Spinal cord (tissue), 10 donors: ENCODE measurements around the gene PCBP2. TPM values are rescaled to one million over a fixed set of nuclear protein-coding genes. Genes with fewer than 3 reads are reported as not detected.

Experiments
- DNase-seq, 6 donors: peaks; one replicate each; pipeline versions ENCODE4 v3.0.0 to v3.0.0-alpha.2; 2013 to 2015; ENCODE audit warnings: low spot score in 6 of 6, low read depth in 4 of 6
- H3K27ac ChIP-seq: one replicate; pipeline ENCODE4 v1.5.1; 2013; ENCODE audit warnings: low read depth, low read length, control low read depth
- H3K27me3 ChIP-seq: one replicate; pipeline ENCODE4 v1.6.1; 2013; ENCODE audit warnings: low read length; ENCODE audit not compliant: control insufficient read depth, insufficient read depth
- H3K36me3 ChIP-seq: one replicate; pipeline ENCODE4 v1.6.1; 2013; ENCODE audit warnings: low read length; ENCODE audit not compliant: control insufficient read depth, insufficient read depth
- H3K4me1 ChIP-seq: one replicate; pipeline ENCODE4 v1.6.1; 2013; ENCODE audit warnings: low read length; ENCODE audit not compliant: control insufficient read depth, insufficient read depth
- H3K4me3 ChIP-seq: one replicate; pipeline ENCODE4 v1.5.1; 2013; ENCODE audit warnings: low read depth, low read length, control low read depth
- H3K9me3 ChIP-seq: one replicate; pipeline ENCODE4 v1.6.1; 2013; ENCODE audit warnings: low read length; ENCODE audit not compliant: control insufficient read depth, insufficient read depth
- WGBS: methylation state at CpG from one replicate; pipeline ENCODE4 v1.1.5; 2013; ENCODE audit warnings: missing lambda C conversion rate; ENCODE audit not compliant: insufficient coverage; 5-methylcytosine and 5-hydroxymethylcytosine counted together
- polyA plus RNA-seq, 2 donors: library from polyadenylated mRNA; unstranded; fragments of 120-200 nt; gene quantifications; one replicate each; pipeline ENCODE4 v1.2.1, GENCODE V29; 2013; ENCODE audit not compliant: insufficient read length in 2 of 2
- total RNA-seq, 2 donors: library from RNA; depleted of rRNA in 1 of 2; stranded (reverse); fragments of 120-200 nt in 1 of 2; fragments of >200 nt in 1 of 2; gene quantifications; one replicate each; pipeline versions ENCODE4 v1.2.3 to v1.2.4, GENCODE V29; 2013 to 2014
- donor health status: healthy.

PCBP2 gene
- total and polyA plus RNA-seq, 4 donors: 287 to 700 (median 525) TPM

- no peaks in the 10 kb centered on the region for H3K27me3 ChIP-seq
- H3K4me1 ChIP-seq: peaks cover 6% of the 10 kb centered on the region
- H3K36me3 ChIP-seq: peaks cover 61% of the 10 kb centered on the region
- H3K27ac ChIP-seq: no peak overlapping the region
- WGBS: 90% methylated on average over 17 of the region's 17 CpGs
- no peak overlapping the region for H3K4me3 ChIP-seq
- no peak for DNase-seq
- H3K9me3 ChIP-seq: no peaks in the 10 kb centered on the region
These were observed 35.0 kb downstream of the PCBP2 start for GRCh38 chr12:53486736-53487487.

- H3K4me3 ChIP-seq: no peak overlapping the region
- no peak for DNase-seq
- peaks cover 38% of the 10 kb centered on the region for H3K36me3 ChIP-seq
- peaks cover 24% of the 10 kb centered on the region for H3K4me1 ChIP-seq
- no peak overlapping the region for H3K27ac ChIP-seq
- no peaks in the 10 kb centered on the region for H3K9me3 ChIP-seq
- no peaks in the 10 kb centered on the region for H3K27me3 ChIP-seq
- WGBS: 69% methylated on average over 2 of the region's 5 CpGs
These were observed 37.5 kb downstream of the PCBP2 start for GRCh38 chr12:53489242-53489864.

DNA sequence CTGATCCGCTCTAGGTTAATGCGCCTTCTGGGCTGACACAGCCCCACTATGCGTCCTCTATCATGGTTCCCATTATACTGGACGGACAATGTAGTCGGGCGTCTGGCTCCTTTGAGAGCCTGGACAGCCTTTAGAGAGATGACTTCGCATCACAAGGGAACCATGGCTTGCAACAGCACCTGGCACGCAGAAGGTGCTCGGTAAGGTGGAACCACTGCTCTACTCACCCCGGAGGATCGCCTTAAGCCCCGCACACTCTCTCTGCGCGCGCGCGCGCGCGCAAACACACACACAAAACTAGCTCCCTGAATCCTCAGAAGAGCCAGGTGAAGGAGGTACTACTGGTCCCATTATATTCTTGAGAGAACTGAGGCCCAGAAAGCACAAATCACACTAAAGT, 40.3 kb downstream of the PCBP2 start:
- peak in 1 of 6 donors; percentile 47 for DNase-seq
- peak overlapping the region; percentile 83 for H3K4me3 ChIP-seq
- peak overlapping the region; percentile 98 for H3K27ac ChIP-seq
- no peaks in the 10 kb centered on the region for H3K27me3 ChIP-seq
- H3K36me3 ChIP-seq: peaks cover 13% of the 10 kb centered on the region
- peaks cover 29% of the 10 kb centered on the region for H3K4me1 ChIP-seq
- H3K9me3 ChIP-seq: no peaks in the 10 kb centered on the region
- 31% methylated on average over 10 of the region's 20 CpGs for WGBS

DNA sequence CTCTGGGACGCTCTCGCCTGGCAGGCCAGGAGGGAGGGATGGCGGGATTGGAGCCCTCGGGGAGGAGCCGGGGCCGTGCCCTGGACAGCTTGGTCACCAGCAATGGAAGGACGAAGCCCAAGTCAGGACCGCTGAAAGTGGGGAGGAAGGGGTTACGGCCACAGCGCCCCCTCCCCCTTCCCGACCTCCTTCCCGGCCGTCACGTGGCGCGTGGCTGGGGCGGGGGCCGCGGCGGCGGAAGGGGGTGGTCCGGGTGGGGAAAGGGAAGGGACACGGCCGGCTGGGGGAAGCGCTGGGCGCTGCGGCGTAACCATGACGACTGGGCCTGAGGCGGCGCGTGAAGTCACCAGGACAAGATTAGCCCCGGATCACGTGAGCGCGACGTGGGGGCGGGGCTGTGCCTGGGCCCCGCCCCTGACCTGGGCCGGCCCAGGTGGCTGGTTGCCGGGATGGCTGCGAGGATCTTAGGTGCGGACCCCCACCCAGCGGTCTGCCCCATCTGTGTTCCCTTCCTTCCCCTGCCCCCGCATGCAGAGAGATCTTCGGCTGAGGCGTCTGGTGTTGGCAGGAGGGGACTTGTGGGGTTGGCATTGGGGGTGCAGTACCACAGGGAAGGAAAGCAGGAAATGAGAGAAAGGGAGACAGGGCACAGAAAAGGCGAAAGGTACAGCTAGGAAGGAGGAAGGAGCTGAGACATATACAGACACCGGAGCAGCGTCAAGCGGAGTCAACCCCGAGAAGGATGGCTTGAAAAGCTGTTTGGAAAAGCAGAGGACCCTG, 41.1 kb downstream of the PCBP2 start:
- Histone ChIP-seq H3K4me3 (peak overlapping the region; percentile 83), H3K4me1 (peaks cover 35% of the 10 kb centered on the region), H3K36me3 (peaks cover 8% of the 10 kb centered on the region), H3K9me3 (no peaks in the 10 kb centered on the region), H3K27me3 (no peaks in the 10 kb centered on the region), H3K27ac (peak overlapping the region; percentile 98)
- under 1% methylated on average over 48 of the region's 52 CpGs for WGBS
- peak; percentile 87 to 98 (median 92) for DNase-seq

GRCh38 chr12:53493610-53494391, 41.9 kb downstream of the PCBP2 start:
- no peaks in the 10 kb centered on the region for H3K27me3 ChIP-seq
- peaks cover 4% of the 10 kb centered on the region for H3K36me3 ChIP-seq
- no peak for DNase-seq
- peaks cover 40% of the 10 kb centered on the region for H3K4me1 ChIP-seq
- peak overlapping the region; percentile 83 for H3K4me3 ChIP-seq
- 10% methylated on average over 7 of the region's 11 CpGs for WGBS
- no peaks in the 10 kb centered on the region for H3K9me3 ChIP-seq
- H3K27ac ChIP-seq: peak overlapping the region; percentile 98

DNA sequence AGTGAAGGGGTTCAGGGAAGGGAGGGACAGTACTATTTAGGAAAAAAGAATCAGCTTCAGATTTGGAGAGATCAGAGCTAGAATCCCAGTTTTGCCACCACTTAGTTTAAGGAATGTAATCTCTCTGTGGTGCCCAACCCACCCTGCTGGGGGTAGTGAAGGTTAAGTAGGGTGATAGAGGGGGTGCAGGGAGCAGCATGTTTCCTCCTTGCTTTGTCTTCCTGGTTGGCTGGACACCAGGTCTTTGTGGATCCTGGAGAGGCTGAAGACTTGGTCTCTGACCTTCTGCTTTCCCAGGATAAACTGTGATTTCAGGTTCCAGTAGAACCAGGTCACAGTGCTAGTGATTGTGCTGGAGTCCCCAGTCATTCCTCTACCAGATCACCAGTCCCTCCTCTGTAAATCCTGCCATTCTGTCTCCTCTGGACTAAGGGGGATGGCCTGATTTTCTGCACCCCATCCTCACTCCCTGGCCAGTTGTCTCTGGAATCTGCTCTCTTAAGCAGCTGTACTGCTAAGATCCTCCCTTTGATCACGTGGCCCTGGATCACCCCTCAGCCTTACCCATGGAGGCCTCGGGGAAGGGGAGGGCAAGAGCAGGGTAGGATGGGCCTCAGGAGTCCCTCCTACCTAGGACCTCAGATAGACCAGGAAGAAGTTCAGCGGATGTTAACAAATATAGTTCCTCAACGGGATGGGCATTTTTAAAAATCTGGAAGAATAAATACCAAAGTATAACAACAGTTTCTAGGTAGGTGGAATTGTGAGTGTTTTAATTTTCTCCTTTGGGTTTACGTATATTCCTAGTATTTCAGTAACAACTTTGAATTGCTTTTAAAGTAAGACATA, 44.2 kb downstream of the PCBP2 start:
- peak overlapping the region; percentile 74 for H3K27ac ChIP-seq
- WGBS: no CpG with 5 or more reads among the region's 5 CpGs
- H3K9me3 ChIP-seq: no peaks in the 10 kb centered on the region
- peaks cover 4% of the 10 kb centered on the region for H3K36me3 ChIP-seq
- H3K4me3 ChIP-seq: no peak overlapping the region
- no peaks in the 10 kb centered on the region for H3K27me3 ChIP-seq
- peak in 1 of 6 donors; percentile 77 for DNase-seq
- peaks cover 54% of the 10 kb centered on the region for H3K4me1 ChIP-seq

DNA sequence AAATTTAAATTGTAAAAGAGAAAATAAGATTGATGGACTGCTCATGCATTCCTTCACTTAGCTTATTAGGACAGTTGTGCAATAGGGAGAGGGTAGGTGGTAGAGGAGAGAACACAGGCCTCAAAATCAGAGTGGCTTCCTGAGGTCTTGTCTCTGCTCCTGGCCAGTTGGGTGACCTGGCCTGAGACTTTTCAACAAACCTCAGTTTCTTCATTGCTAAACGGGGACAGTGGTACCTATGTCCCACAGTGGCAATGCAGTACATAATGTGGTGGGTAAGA, 44.8 kb downstream of the PCBP2 start:
- Histone ChIP-seq H3K27ac (peak overlapping the region; percentile 8), H3K9me3 (no peaks in the 10 kb centered on the region), H3K4me3 (no peak overlapping the region), H3K27me3 (no peaks in the 10 kb centered on the region), H3K4me1 (peaks cover 55% of the 10 kb centered on the region), H3K36me3 (peaks cover 4% of the 10 kb centered on the region)
- no CpG with 5 or more reads among the region's 1 CpG for WGBS
- DNase-seq: no peak

GRCh38 chr12:53497461-53497860, 45.6 kb downstream of the PCBP2 start:
- Histone ChIP-seq H3K27ac (no peak overlapping the region), H3K4me1 (peaks cover 56% of the 10 kb centered on the region)

More at GRCh38 chr12:53497461-53497860, 45.6 kb downstream of the PCBP2 start:
- Histone ChIP-seq H3K4me3 (no peak overlapping the region), H3K9me3 (no peaks in the 10 kb centered on the region), H3K27me3 (no peaks in the 10 kb centered on the region), H3K36me3 (peaks cover 4% of the 10 kb centered on the region)
- 100% methylated on average over 1 of the region's 3 CpGs for WGBS
- DNase-seq: no peak
